ENCODE data around the gene LRTM2.

The LRTM2 gene

GRCh38 chr12:1825382-1826102, 5.2 kb downstream of the LRTM2 start:
- H3K4me2 ChIP-seq (ENCODE audit: low read depth, low read length, poor library complexity, severe bottlenecking) = no peak overlapping the region
- H3K9me2 ChIP-seq (replicated peaks; ENCODE audit: low read depth, low read length) = no peaks in the 10 kb centered on the region
- no peaks in the 10 kb centered on the region for H3K4me1 ChIP-seq (ENCODE audit: insufficient read depth, low read length, poor library complexity, severe bottlenecking)
- no peak for TF ChIP-seq CTCF (conservative IDR thresholded peaks at IDR 0.05; ENCODE audit: low read length)
- TF ChIP-seq EZH2phosphoT487 (IDR thresholded peaks at IDR 0.05; ENCODE audit: borderline replicate concordance) = no peak
- no peaks in the 10 kb centered on the region for H4K20me1 ChIP-seq (ENCODE audit: insufficient read depth, low read length, poor library complexity, severe bottlenecking)
- no peaks in the 10 kb centered on the region for H3K36me3 ChIP-seq (ENCODE audit: insufficient read depth, low read length)
- no peak overlapping the region for H3K4me3 ChIP-seq (ENCODE audit: low read length, poor library complexity, severe bottlenecking)
- no peak overlapping the region for H2AFZ ChIP-seq (ENCODE audit: low read length)
- H3K79me2 ChIP-seq (ENCODE audit: insufficient read depth, low read length) = no peaks in the 10 kb centered on the region
- H3K27me3 ChIP-seq (ENCODE audit: insufficient read depth, low read length, poor library complexity, severe bottlenecking) = no peaks in the 10 kb centered on the region
- no peaks in the 10 kb centered on the region for H3F3A ChIP-seq (ENCODE audit: low read depth)
- no peak overlapping the region for H3K9ac ChIP-seq (ENCODE audit: low read depth, low read length, poor library complexity, severe bottlenecking)
- no peaks in the 10 kb centered on the region for H3K9me3 ChIP-seq (ENCODE audit: insufficient read depth, low read depth, low read length)

- Histone ChIP-seq H3K36me3 (ENCODE audit: insufficient read depth, low read length) (no peaks in the 10 kb centered on the region), H3K4me3 (ENCODE audit: low read length, poor library complexity, severe bottlenecking) (no peak overlapping the region), H3K4me1 (ENCODE audit: insufficient read depth, low read length, poor library complexity, severe bottlenecking) (no peaks in the 10 kb centered on the region), H2AFZ (ENCODE audit: low read length) (no peak overlapping the region), H4K20me1 (ENCODE audit: insufficient read depth, low read length, poor library complexity, severe bottlenecking) (no peaks in the 10 kb centered on the region), H3K9ac (ENCODE audit: low read depth, low read length, poor library complexity, severe bottlenecking) (no peak overlapping the region), H3K79me2 (ENCODE audit: insufficient read depth, low read length) (no peaks in the 10 kb centered on the region), H3K4me2 (ENCODE audit: low read depth, low read length, poor library complexity, severe bottlenecking) (no peak overlapping the region), H3K9me3 (ENCODE audit: insufficient read depth, low read depth, low read length) (no peaks in the 10 kb centered on the region), H3F3A (ENCODE audit: low read depth) (no peaks in the 10 kb centered on the region), H3K27me3 (ENCODE audit: insufficient read depth, low read length, poor library complexity, severe bottlenecking) (no peaks in the 10 kb centered on the region), H3K9me2 (replicated peaks; ENCODE audit: low read depth, low read length) (no peaks in the 10 kb centered on the region)
- TF ChIP-seq EZH2phosphoT487 (IDR thresholded peaks at IDR 0.05; ENCODE audit: borderline replicate concordance) (no peak), CTCF (conservative IDR thresholded peaks at IDR 0.05; ENCODE audit: low read length) (no peak)
Measured at GRCh38 chr12:1826401-1826800, 6.0 kb downstream of the LRTM2 start.

GRCh38 chr12:1826867-1827705, 6.7 kb downstream of the LRTM2 start:
- Histone ChIP-seq H4K20me1 (ENCODE audit: insufficient read depth, low read length, poor library complexity, severe bottlenecking) (no peaks in the 10 kb centered on the region), H3K4me2 (ENCODE audit: low read depth, low read length, poor library complexity, severe bottlenecking) (no peak overlapping the region), H2AFZ (ENCODE audit: low read length) (no peak overlapping the region)

More at GRCh38 chr12:1826867-1827705, 6.7 kb downstream of the LRTM2 start:
- Histone ChIP-seq H3K27me3 (ENCODE audit: insufficient read depth, low read length, poor library complexity, severe bottlenecking) (no peaks in the 10 kb centered on the region), H3K9me2 (replicated peaks; ENCODE audit: low read depth, low read length) (no peaks in the 10 kb centered on the region), H3F3A (ENCODE audit: low read depth) (no peaks in the 10 kb centered on the region), H3K36me3 (ENCODE audit: insufficient read depth, low read length) (no peaks in the 10 kb centered on the region), H3K4me3 (ENCODE audit: low read length, poor library complexity, severe bottlenecking) (no peak overlapping the region), H3K4me1 (ENCODE audit: insufficient read depth, low read length, poor library complexity, severe bottlenecking) (no peaks in the 10 kb centered on the region), H3K79me2 (ENCODE audit: insufficient read depth, low read length) (no peaks in the 10 kb centered on the region), H3K9ac (ENCODE audit: low read depth, low read length, poor library complexity, severe bottlenecking) (no peak overlapping the region), H3K9me3 (ENCODE audit: insufficient read depth, low read depth, low read length) (no peaks in the 10 kb centered on the region)
- TF ChIP-seq CTCF (conservative IDR thresholded peaks at IDR 0.05; ENCODE audit: low read length) = no peak
- TF ChIP-seq EZH2phosphoT487 (IDR thresholded peaks at IDR 0.05; ENCODE audit: borderline replicate concordance) = no peak
